Upper lobe of right lung (tissue), 1 donor: Measurements from ENCODE around the gene ARHGEF17. TPM values are rescaled to one million over a fixed set of nuclear protein-coding genes. Genes with fewer than 3 reads are reported as not detected.
A peak's percentile ranks its signal among the peaks of the same experiment; 100 is the strongest.

Source experiments
- ATAC-seq: fragments of 200-7000 bp; cut with Tn5 transposase; one replicate; pipeline ENCODE4 v1.9.1; 2020; ENCODE audit warnings: mild to moderate bottlenecking, moderate library complexity
- DNase-seq: peaks from one replicate; pipeline ENCODE4 v3.0.0-alpha.2; 2020
- H3K27ac ChIP-seq: fragments of 200-600 bp; one replicate; pipeline ENCODE4 v1.8.0; 2022
- H3K27me3 ChIP-seq: fragments of 200-600 bp; one replicate; pipeline ENCODE4 v1.8.0; 2022; ENCODE audit warnings: mild to moderate bottlenecking
- H3K36me3 ChIP-seq: fragments of 200-600 bp; one replicate; pipeline ENCODE4 v1.8.0; 2022
- H3K4me1 ChIP-seq: fragments of 200-600 bp; one replicate; pipeline ENCODE4 v1.8.0; 2022
- H3K4me3 ChIP-seq: fragments of 200-600 bp; one replicate; pipeline ENCODE4 v1.8.0; 2022; ENCODE audit warnings: mild to moderate bottlenecking
- H3K9me3 ChIP-seq: fragments of 200-600 bp; one replicate; pipeline ENCODE4 v1.8.0; 2022
- CTCF ChIP-seq: fragments of 200-600 bp; IDR thresholded peaks from one replicate; pipeline ENCODE4 v1.8.0; 2022; ENCODE audit warnings: antibody characterized with exemption
- intact Hi-C: fragments of 100-400 bp; cut with DNase I; formaldehyde crosslinking; loops from one replicate; pipeline ENCODE4 v1.11.0; 2022
- total RNA-seq: library from RNA; stranded (reverse); fragmentation: NEBNext Ultra II Directional; extraction: Animal tissue kit (Norgen Biotek cat#: 25700); gene quantifications from one replicate; pipeline ENCODE4 v1.2.1, GENCODE V29; 2021
- donor health status: DM: no; HTN: yes; CAD: no; lungs with severe emphysema.

The ARHGEF17 gene
- total RNA-seq, 1 donor from 2014 or later = 74.5 TPM

- ATAC-seq = no peak
- no peak for TF ChIP-seq CTCF
- Histone ChIP-seq H3K4me3 (no peak overlapping the region), H3K9me3 (no peaks in the 10 kb centered on the region), H3K27me3 (no peaks in the 10 kb centered on the region), H3K4me1 (peaks cover 15% of the 10 kb centered on the region), H3K27ac (no peak overlapping the region), H3K36me3 (no peaks in the 10 kb centered on the region)
- DNase-seq = no peak
- intact Hi-C loops = no loop called here
Observed at GRCh38 chr11:73293356-73293936, 14.6 kb upstream of the ARHGEF17 start.

GRCh38 chr11:73294604-73295003, 13.5 kb upstream of the ARHGEF17 start:
- DNase-seq = no peak

GRCh38 chr11:73295241-73295995, 12.7 kb upstream of the ARHGEF17 start:
- peak; percentile 85 for ATAC-seq

More at GRCh38 chr11:73294604-73295003, 13.5 kb upstream of the ARHGEF17 start:
- Histone ChIP-seq H3K36me3 (no peaks in the 10 kb centered on the region), H3K27ac (no peak overlapping the region), H3K4me1 (peaks cover 3% of the 10 kb centered on the region), H3K27me3 (no peaks in the 10 kb centered on the region), H3K4me3 (no peak overlapping the region), H3K9me3 (no peaks in the 10 kb centered on the region)
- no peak for ATAC-seq
- TF ChIP-seq CTCF = no peak
- intact Hi-C loops = no loop called here

GRCh38 chr11:73295996-73296318, 12.1 kb upstream of the ARHGEF17 start:
- no peaks in the 10 kb centered on the region for H3K4me1 ChIP-seq
- no peak overlapping the region for H3K27ac ChIP-seq
- H3K27me3 ChIP-seq = no peaks in the 10 kb centered on the region
- no peak overlapping the region for H3K4me3 ChIP-seq
- TF ChIP-seq CTCF = no peak
- H3K9me3 ChIP-seq = no peaks in the 10 kb centered on the region
- intact Hi-C loops = no loop called here
- no peaks in the 10 kb centered on the region for H3K36me3 ChIP-seq
- ATAC-seq = no peak
- no peak for DNase-seq

More at GRCh38 chr11:73295241-73295995, 12.7 kb upstream of the ARHGEF17 start:
- no peaks in the 10 kb centered on the region for H3K9me3 ChIP-seq
- no peaks in the 10 kb centered on the region for H3K4me1 ChIP-seq
- H3K4me3 ChIP-seq = no peak overlapping the region
- H3K27me3 ChIP-seq = no peaks in the 10 kb centered on the region
- peak; percentile 84 for DNase-seq
- H3K27ac ChIP-seq = no peak overlapping the region
- H3K36me3 ChIP-seq = no peaks in the 10 kb centered on the region
- TF ChIP-seq CTCF = peak; percentile 90
- intact Hi-C loops = no loop called here

GRCh38 chr11:73296501-73297230, 11.4 kb upstream of the ARHGEF17 start:
- intact Hi-C loops = no loop called here
- Histone ChIP-seq H3K9me3 (no peaks in the 10 kb centered on the region), H3K27ac (no peak overlapping the region), H3K4me3 (no peak overlapping the region), H3K4me1 (no peaks in the 10 kb centered on the region), H3K27me3 (no peaks in the 10 kb centered on the region), H3K36me3 (no peaks in the 10 kb centered on the region)
- TF ChIP-seq CTCF = no peak
- peak; percentile 61 for DNase-seq
- no peak for ATAC-seq
